Nephron (organoid): ENCODE results near the gene OR10A5.
"Not testable (repeated sequence)": the region's sequence is repeated elsewhere in the genome, so short reads cannot be mapped to it uniquely, and the experiment has no call there.

Source experiments
- H3K27ac Mint-ChIP-seq, 3 experiments: 2 replicates each; pipeline ENCODE4 v1.8.0; 2020; ENCODE audit warnings: mixed read lengths in 3 of 3, mild to moderate bottlenecking in 2 of 3, moderate library complexity in 1 of 3
- H3K27me3 Mint-ChIP-seq: 2 replicates; pipeline ENCODE4 v1.8.0; 2021; ENCODE audit warnings: low read depth, mild to moderate bottlenecking, moderate library complexity, mixed read lengths
- H3K36me3 Mint-ChIP-seq: 2 replicates; pipeline ENCODE4 v1.8.0; 2020; ENCODE audit warnings: low read depth, mixed read lengths
- H3K4me1 Mint-ChIP-seq: 2 replicates; pipeline ENCODE4 v1.8.0; 2020; ENCODE audit warnings: mixed read lengths
- H3K4me3 Mint-ChIP-seq, 3 experiments: 2 replicates each; pipeline ENCODE4 v1.8.0; 2020; ENCODE audit warnings: mild to moderate bottlenecking in 3 of 3, mixed read lengths in 3 of 3, moderate library complexity in 2 of 3
- H3K9me3 Mint-ChIP-seq: 2 replicates; pipeline ENCODE4 v1.8.0; 2020; ENCODE audit warnings: mixed read lengths
- CTCF ChIP-seq, 3 experiments: fragments of 200-600 bp; sonication (generic); IDR thresholded peaks; one replicate each; pipeline ENCODE4 v1.5.0; 2021; ENCODE audit warnings: antibody characterized with exemption in 3 of 3; ENCODE audit not compliant: unreplicated experiment in 3 of 3

The OR10A5 gene

GRCh38 chr11:6845383-6845782 lies at the start of gene OR10A5:
OR10A5 (plus strand) TSS chr11:6845683; CDS start chr11:6845683, 0 bp downstream.
- Mint-ChIP-seq H3K4me1 (no peaks in the 10 kb centered on the region), H3K27me3 (no peaks in the 10 kb centered on the region), H3K27ac (no peak within 1 kb of the TSS), H3K36me3 (peaks cover under 1% of the 10 kb centered on the region), H3K9me3 (peaks cover 9% of the 10 kb centered on the region), H3K4me3 (no peak within 1 kb of the TSS)
- no peak for TF ChIP-seq CTCF (IDR thresholded peaks at IDR 0.05; ENCODE audit: unreplicated experiment in 3 of 3)

- Mint-ChIP-seq H3K27ac (no peak within 1 kb of the TSS), H3K36me3 (no peaks in the 10 kb centered on the region), H3K4me3 (no peak within 1 kb of the TSS), H3K27me3 (no peaks in the 10 kb centered on the region), H3K4me1 (no peaks in the 10 kb centered on the region), H3K9me3 (no peaks in the 10 kb centered on the region)
- no peak for TF ChIP-seq CTCF (IDR thresholded peaks at IDR 0.05; ENCODE audit: unreplicated experiment in 3 of 3)
Observed at GRCh38 chr11:6799402-6799801, 46.1 kb upstream of the OR10A5 start, which contains the start of gene OR6A2. OR6A2 (minus strand) TSS chr11:6799689; CDS start chr11:6795708, 3,981 bp downstream.

GRCh38 chr11:6801075-6801474 lies 44.4 kb upstream of the OR10A5 start:
- H3K4me3 Mint-ChIP-seq, H3K36me3 Mint-ChIP-seq, H3K27me3 Mint-ChIP-seq, H3K27ac Mint-ChIP-seq, H3K9me3 Mint-ChIP-seq, H3K4me1 Mint-ChIP-seq: not testable (repeated sequence)

- Mint-ChIP-seq H3K27me3 (peaks cover 4% of the 10 kb centered on the region), H3K36me3 (no peaks in the 10 kb centered on the region), H3K4me3 (no peak overlapping the region), H3K4me1 (no peaks in the 10 kb centered on the region), H3K27ac (no peak overlapping the region), H3K9me3 (no peaks in the 10 kb centered on the region)
- peak; percentile 82 to 86 (median 82) for TF ChIP-seq CTCF (IDR thresholded peaks at IDR 0.05; ENCODE audit: unreplicated experiment in 3 of 3)
Observed at GRCh38 chr11:6812390-6813005, 33.0 kb upstream of the OR10A5 start.

GRCh38 chr11:6813656-6814055 lies 31.8 kb upstream of the OR10A5 start:
- no peak overlapping the region for H3K27ac Mint-ChIP-seq
- H3K4me1 Mint-ChIP-seq = no peaks in the 10 kb centered on the region
- no peaks in the 10 kb centered on the region for H3K27me3 Mint-ChIP-seq
- H3K36me3 Mint-ChIP-seq = no peaks in the 10 kb centered on the region
- no peaks in the 10 kb centered on the region for H3K9me3 Mint-ChIP-seq
- H3K4me3 Mint-ChIP-seq = no peak overlapping the region
- TF ChIP-seq CTCF (IDR thresholded peaks at IDR 0.05; ENCODE audit: unreplicated experiment in 3 of 3) = no peak

GRCh38 chr11:6817694-6818093 lies 27.8 kb upstream of the OR10A5 start:
- H3K4me1 Mint-ChIP-seq = no peaks in the 10 kb centered on the region
- H3K27me3 Mint-ChIP-seq = no peaks in the 10 kb centered on the region
- TF ChIP-seq CTCF (IDR thresholded peaks at IDR 0.05; ENCODE audit: unreplicated experiment in 3 of 3) = no peak
- no peak overlapping the region for H3K27ac Mint-ChIP-seq
- H3K4me3 Mint-ChIP-seq = no peak overlapping the region
- no peaks in the 10 kb centered on the region for H3K36me3 Mint-ChIP-seq
- no peaks in the 10 kb centered on the region for H3K9me3 Mint-ChIP-seq
